GM19468 (cell line): Measurements from ENCODE around the gene HES6.

Experiments
- ATAC-seq: cut with Tn5 transposase; IDR thresholded peaks from one replicate; pipeline ENCODE4 v1.9.1; 2021; ENCODE audit warnings: mild to moderate bottlenecking, moderate library complexity, moderate number of reproducible peaks; ENCODE audit not compliant: unreplicated experiment; ENCODE audit errors: extremely low read depth

HES6 gene

DNA sequence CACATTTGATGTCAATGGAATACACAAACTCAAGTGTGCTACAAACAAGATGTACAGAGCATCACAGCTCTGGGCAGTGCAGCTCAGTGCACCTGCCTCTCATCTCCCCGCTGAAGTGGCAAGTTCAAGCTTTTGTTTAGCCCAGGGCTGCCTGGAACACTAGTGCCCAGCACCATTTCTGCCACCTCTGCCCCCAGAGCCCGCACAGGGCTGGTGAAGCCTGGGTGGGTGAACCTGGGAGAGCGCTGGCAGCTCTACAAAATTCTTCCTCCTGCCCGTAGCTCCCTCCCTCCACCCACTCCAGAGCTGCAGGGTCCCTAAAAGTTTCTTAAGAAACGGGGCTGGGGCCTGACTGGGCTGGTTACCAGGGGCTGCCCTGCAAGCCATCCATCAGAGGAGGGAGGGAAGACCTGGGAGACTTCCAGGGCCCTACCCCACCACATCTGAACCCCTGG lies 1.5 kb downstream of the HES6 start:
- ATAC-seq: no peak

DNA sequence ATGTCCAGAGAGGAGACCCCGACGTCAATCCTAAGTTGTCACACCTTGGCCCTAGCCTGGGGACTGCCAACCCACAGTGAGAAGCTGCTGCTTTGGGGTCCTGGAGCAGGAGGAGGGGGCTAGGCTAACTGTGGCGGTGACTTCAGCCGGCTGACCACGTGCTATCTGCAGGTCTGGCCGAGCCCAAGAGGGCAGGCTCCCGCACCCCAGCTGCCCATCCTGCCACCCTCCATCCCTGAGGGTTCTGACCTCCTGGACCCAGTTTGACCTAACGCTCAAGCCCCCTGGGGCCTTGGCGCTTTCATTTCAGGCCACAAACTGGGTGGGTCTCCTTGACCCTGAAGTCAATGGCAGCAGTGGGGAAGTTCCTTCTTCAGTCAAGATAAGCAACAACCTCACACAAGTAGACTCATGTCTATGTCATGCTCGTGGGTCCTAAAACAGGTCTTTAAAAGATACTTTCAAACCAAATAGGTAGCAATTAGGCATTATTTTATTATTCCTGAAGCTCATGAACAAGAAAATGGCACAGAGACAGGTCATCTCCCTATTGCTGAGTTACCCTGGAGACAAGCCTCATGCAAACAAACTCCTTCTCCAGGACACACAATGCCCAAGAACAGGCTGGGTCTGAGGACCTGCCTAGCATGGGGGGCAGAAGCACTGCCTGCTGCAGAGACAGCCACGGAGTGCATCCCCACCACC lies 2.3 kb downstream of the HES6 start:
- no peak for ATAC-seq

DNA sequence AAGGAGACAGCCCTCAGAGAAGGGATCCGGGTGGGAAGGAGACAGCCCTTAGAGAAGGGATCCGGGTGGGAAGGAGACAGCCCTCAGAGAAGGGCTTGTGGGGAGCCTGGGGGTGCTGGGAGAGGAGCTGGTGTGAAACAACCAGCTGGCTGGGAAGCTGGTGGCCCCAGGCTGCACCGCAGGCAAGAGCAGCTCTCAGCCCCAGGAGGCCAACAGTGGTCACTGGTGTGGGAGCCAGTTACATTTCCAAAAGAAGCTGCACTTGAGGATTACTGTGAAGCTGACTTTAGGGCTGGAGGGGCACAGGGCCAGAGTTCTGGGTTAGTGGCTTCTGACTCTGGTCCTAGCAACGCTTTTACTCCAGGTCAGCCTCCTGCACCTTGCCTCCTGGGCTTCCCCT lies 3.3 kb downstream of the HES6 start:
- no peak for ATAC-seq

GRCh38 chr2:238235856-238236255 lies 4.0 kb downstream of the HES6 start:
- ATAC-seq: no peak

DNA sequence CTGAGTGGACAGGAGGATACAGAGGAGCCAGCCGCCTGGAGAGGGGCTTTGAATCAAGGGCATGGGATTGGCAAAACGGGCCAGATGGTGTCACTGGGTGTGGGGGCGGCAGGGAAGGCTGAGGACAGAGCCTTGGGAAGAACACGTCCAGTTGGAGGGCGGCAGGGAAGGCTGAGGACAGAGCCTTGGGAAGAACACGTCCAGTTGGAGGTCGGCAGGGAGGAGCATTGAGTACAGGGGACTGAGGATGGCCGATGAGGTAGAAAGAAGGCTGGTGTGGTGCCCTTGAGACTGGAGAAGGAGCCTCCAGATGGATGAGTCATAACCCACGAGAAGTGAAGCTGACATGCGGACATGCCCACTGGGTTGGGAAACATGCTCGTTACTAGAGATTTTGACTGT lies 4.5 kb downstream of the HES6 start:
- ATAC-seq: no peak

GRCh38 chr2:238233625-238234024 lies 6.2 kb downstream of the HES6 start:
- no peak for ATAC-seq

DNA sequence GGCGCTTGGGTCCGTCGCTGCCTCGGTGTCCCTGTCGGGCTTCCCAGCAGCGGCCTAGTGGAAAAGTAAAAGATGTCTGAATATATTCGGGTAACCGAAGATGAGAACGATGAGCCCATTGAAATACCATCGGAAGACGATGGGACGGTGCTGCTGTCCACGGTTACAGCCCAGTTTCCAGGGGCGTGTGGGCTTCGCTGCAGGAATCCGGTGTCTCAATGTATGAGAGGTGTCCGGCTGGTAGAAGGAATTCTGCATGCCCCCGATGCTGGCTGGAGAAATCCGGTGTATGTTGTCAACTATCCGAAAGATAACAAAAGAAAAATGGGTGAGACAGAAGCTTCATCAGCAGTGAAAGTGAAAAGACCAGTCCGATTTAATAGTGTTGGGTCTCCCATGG lies 8.0 kb downstream of the HES6 start:
- no peak for ATAC-seq

GRCh38 chr2:238231251-238231793 lies 8.5 kb downstream of the HES6 start:
- no peak for ATAC-seq

DNA sequence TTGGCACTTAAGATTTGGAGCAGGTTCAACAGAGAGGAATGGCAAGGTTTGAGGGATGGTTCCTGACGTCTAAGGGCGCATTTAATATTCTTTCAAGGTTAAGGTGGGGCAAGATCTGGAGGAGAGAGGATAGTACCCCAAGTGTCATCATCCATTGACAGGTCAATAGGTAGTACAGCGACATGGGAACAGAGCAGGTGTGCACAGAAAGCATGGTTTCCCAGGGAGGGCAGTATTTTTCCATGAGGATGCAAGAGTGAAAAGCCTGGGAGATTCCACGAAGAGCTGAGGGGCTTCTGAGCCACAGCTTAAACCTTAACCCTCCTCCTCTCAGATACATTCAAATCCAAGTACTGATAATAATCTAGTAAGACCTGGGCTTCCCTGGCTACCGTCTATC lies 9.1 kb downstream of the HES6 start:
- ATAC-seq: no peak

DNA sequence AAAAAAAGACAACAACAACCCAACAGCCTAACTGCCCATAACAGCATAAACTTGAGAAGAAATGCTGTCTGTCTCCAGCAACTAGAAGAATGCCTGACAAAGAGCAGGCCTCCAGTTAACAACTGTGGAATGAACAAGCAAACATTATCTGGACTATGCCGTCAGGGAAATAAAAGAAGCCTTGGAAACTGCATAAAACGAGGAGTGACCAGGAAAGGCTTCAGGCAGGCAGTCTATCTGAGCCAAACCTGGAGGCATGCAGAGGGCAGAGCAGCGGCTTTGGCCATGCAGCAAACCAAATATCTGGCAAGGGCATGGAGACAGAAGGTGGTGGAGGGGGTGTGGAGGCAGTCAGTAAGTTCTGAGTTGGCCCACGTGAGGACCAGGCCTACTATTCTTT lies 11.1 kb downstream of the HES6 start:
- ATAC-seq: no peak

DNA sequence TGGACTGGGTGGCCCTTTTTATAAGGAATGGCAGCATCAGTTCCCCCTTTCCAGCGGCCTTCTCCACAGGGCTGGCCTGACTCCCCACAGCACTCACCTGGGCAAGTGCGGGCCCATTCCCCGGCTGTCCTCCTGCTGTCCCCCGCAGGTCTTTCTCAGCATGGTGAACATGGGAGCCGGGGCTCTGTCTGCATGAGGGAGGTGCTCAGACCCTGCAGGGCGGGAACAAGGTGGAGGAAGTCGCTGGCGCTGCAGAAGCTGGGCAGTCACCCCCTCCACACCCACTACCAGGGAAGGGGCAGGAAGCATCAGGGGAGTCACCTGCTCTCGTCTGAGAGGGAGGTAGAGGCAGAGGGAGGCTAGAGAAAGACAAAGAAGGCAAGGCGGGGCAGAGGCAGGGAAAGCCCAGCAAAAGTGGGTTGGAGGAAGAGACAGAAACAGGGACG lies 12.2 kb downstream of the HES6 start:
- no peak for ATAC-seq

DNA sequence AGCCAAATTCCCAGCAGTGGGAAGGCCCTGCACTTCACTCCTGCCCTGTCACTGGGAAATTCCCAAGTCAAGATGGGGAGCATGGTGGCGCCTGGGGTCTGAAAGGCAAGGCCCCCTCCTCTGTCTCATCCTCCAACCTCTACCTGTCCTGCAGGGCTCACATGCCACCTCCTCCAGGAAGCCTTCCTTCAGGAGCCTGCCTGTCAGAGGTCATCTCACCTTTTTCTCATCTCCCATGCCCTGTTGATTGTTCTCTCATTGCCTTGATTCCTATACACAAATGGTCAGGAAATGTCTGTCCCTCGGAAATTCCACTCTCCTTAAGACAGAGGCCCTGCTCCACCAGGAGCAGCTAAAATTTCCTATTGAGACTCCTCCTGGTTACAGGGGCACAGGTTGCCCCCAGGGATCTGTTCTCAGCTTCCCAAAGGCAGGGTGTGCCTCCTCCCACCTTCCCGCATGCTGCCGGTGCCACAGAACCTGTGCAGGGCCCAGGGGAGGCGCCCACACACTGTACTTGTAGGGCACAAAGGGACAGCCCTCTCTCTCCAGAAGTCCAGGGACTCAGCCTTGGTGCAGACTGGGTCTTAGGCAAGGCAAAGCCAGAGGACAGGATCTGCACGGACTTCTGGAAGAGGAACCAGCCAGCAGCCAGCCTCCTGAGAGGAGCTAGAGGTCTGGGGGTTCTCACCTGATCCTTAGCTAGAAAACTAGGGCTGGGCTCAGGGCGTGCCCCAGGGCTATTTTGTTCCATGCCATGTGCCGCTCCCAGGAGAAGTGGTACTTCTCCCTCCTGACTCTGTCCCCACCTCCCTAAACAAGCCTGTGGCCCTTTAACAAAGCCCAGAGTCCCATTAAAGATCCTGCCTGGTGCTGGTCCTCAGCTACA lies 12.9 kb downstream of the HES6 start:
- ATAC-seq: no peak

- ATAC-seq: no peak
Measured at GRCh38 chr2:238225911-238226697, 13.7 kb downstream of the HES6 start.

GRCh38 chr2:238225121-238225520 lies 14.7 kb downstream of the HES6 start:
- ATAC-seq: no peak

DNA sequence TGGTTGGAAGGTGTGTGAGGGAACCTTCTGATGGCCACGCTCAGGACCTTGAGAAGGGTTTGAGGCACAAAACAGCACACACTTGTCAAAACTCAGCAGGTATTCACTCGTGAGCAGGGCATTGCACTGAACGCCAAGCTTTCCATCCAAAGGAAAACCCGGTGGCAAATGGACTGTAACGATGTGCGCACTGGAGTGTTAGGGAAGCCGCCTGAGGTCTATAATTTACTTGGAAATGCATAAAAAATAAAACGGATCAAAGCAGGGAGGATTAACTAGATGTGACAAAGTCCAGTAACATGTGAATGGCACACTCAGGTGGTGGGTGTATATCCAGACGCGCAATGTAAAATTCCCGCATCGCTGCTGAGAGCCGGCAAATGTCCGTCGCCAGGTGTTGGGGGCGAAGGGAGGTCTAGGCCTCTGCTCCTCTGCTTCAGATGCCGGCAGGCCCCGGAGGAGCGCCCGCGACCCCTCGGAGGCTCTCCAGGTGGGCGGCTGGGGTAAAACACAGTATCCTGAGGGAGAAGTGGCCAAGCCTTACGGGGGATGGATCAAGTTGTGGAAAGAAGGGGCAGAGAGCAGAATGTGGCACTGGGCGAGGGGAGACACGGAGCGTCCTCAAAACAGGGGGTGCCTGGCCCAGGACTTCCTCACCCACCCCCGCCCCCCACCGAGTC lies 15.3 kb downstream of the HES6 start:
- no peak for ATAC-seq

DNA sequence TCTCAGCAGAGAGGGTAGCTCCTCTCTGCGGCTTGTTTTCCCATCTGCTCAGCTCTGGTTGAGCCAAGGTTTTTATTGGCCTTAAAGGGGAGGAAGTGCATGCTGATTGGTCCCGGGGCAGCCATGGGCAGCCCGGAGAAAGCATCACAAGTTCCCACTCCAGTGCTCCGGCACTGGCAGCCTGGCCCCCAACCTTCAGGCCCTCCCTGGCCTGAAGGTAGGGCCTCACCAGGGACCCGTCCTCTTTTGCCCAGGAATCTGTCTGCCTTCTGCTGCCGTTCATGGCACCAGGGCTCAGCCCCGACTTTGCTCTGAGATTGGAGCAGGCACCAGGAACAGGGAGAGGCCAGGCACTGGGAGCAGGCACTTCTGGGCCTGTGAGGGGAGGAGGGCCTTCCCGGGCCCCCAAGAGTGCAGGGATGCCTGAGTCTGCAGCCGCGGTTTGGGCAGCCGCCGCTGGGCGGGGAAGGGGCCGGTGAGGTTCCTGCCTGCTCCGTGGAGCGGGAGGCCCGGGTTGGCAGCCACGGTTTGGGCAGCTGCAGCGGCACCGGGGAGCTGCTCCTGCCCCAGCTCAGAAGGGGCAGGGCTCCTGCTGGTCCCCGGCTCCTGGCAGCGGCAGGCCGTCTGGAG lies 18.8 kb downstream of the HES6 start:
- no peak for ATAC-seq

DNA sequence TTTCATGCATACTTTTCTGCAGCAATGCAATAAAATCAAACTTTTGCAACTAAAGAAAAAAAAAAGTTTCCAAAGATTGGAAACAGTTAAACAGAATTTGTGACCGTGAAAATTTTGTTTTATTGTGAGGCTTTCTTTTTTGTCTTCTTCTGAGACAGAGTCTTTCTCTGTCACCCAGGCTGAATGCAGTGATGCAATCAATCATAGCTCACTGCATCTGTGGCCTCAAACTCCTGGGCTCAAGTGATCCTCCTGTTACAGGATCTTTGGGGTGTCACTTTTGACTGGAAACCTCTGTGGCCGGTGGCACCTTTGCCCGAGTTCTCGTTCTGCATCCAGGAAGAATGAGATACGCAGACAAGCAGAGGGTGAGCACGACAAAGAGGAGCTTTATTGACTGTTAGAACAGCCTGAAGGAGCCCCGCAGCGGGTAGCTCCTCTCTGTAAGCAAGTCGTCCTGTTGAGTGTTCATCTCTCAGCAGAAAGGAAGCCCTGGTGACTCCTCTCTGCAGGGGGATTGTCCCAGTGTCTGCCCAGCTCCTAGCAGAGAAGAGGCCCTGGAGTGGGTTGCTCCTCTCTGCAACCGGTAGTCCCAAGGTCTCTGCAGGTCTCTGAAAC lies 19.5 kb downstream of the HES6 start:
- ATAC-seq: no peak

DNA sequence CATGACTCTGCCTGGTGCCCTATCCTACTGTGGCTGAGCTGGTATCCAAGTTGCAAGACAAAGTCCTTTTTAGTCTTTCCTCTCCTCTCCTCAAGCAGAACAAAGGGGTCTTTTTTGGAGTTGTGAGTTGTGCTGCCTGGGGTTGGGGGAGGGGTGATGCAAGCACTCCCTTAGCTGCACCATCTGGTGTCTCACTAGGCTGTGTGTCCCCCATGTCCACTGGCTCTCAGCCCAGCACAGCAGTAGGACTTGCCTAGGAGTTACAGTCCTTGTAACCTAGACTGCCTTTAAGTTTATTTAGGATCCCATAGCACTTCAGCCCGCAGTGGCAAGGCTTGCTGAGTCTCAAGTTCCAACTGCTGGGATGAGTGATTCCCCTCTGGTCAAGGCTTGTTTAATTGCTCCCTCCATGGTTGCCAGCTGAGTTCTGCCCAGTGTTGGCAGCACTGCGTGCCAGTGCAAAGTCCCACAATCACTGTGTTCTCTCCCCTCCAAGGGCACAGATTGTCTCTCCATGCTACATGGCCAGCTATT lies 23.1 kb downstream of the HES6 start:
- no peak for ATAC-seq

- no peak for ATAC-seq
Measured at GRCh38 chr2:238207006-238207405, 32.8 kb downstream of the HES6 start.
